ENCODE results near the gene TRIM33. TPM values are rescaled to one million over a fixed set of nuclear protein-coding genes. Genes with fewer than 3 reads are reported as not detected.
A peak's percentile ranks its signal among the peaks of the same experiment; 100 is the strongest.

Gene TRIM33
- total RNA-seq, 8 experiments from 2014 or later: 20.2 to 63.0 (median 51.4) TPM

- in situ Hi-C loops (cut with MboI; ENCODE audit: low pct_unique_long_range_greater_than_20kb in 2 of 9, low sequenced_read_pairs in 9 of 9, unreplicated experiment in 9 of 9): loop anchor here in 1 of 9 experiments (25.0 kb wide), 1 partner anchor 212 kb away; no protein-coding TSS in a partner anchor
Measured at GRCh38 chr1:114349891-114350605, 161.0 kb downstream of the TRIM33 start.

DNA sequence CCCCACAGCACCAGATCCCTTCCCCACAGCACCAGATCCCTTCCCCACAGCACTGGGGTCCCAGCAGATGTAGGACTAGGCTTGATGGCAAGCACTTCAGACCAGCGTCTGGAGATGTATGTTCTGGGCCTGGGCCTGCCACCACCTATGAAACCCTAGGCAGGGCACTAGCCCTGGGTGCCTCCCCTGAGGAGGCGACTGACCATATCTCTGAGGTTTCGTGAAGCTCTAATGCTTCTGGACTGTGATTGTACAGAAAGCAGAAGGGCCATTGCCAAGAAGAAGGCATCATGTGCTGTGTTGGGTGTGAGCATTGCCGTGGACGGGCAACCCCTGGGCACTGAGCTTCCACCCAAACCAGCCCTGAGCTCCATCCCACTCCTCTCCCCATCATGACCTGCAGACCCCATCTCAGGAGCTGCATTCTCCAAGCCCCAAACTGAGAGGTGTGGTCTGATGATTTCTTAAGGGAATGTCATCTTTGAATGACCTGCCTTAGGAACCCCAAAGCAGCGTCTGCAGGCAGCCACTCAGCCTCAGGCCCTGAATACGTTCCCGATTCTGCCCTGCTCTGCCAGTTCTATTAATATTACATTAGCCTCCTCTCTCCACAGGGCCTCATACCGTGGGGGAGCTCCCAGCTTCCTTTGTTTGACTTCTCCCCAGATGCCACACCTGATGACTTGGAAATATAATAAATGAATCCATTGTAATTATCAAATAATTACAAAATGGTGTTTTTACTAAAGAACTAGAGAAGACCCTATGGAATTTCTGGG lies 163.4 kb downstream of the TRIM33 start:
- Histone ChIP-seq H3K4me1 (replicated peaks in 1 of 2) (peaks cover 0 to 5% of the 10 kb centered on the region in 2 donors), H3K27ac (no peak overlapping the region), H3K4me3 (no peak overlapping the region)
- ATAC-seq (replicated peaks in 6 of 8): no peak
- 0 to 100% (median 94%) methylated on average over 1 to 5 of the region's 9 CpGs; no CpG with 5 or more reads in 2 of the 10 experiments for WGBS, 10 experiments
- in situ Hi-C loops (cut with MboI; ENCODE audit: low pct_unique_long_range_greater_than_20kb in 2 of 9, low sequenced_read_pairs in 9 of 9, unreplicated experiment in 9 of 9): loop anchor here in 1 of 9 experiments (25.0 kb wide), 1 partner anchor 215 kb away; no protein-coding TSS in a partner anchor

More at GRCh38 chr1:114349891-114350605, 161.0 kb downstream of the TRIM33 start:
- no peak for ATAC-seq (replicated peaks in 6 of 8)
- H3K4me3 ChIP-seq: no peak overlapping the region
- H3K4me1 ChIP-seq (replicated peaks in 1 of 2): peaks cover 7 to 10% of the 10 kb centered on the region in 2 donors
- WGBS, 10 experiments: 20 to 88% (median 80%) methylated on average over 1 to 14 of the region's 14 CpGs; no CpG with 5 or more reads in 1 of the 10 experiments
- no peak overlapping the region for H3K27ac ChIP-seq

- peak; percentile 94 to 100 (median 100) for ATAC-seq (replicated peaks in 6 of 8)
- in situ Hi-C loops (cut with MboI; ENCODE audit: low pct_unique_long_range_greater_than_20kb in 2 of 9, low sequenced_read_pairs in 9 of 9, unreplicated experiment in 9 of 9): loop anchor here in 1 of 9 experiments (25.0 kb wide), 1 partner anchor 216 kb away; no protein-coding TSS in a partner anchor
- Histone ChIP-seq H3K27ac (no peak overlapping the region), H3K4me1 (replicated peaks in 1 of 2) (peaks cover 0 to 5% of the 10 kb centered on the region in 2 donors), H3K4me3 (peak overlapping the region; percentile 11 to 32 (median 20))
- WGBS, 10 experiments: 0 to 40% (median 7%) methylated on average over 1 to 15 of the region's 33 CpGs; no CpG with 5 or more reads in 2 of the 10 experiments
Measured at GRCh38 chr1:114346480-114347029, 164.4 kb downstream of the TRIM33 start.

GRCh38 chr1:114345930-114346479 lies 165.0 kb downstream of the TRIM33 start:
- in situ Hi-C loops (cut with MboI; ENCODE audit: low pct_unique_long_range_greater_than_20kb in 2 of 9, low sequenced_read_pairs in 9 of 9, unreplicated experiment in 9 of 9): loop anchor here in 1 of 9 experiments (25.0 kb wide), 1 partner anchor 216 kb away; no protein-coding TSS in a partner anchor
- Histone ChIP-seq H3K4me1 (replicated peaks in 1 of 2) (peaks cover 0 to 5% of the 10 kb centered on the region in 2 donors), H3K27ac (no peak overlapping the region), H3K4me3 (peak overlapping the region; percentile 11 to 32 (median 20))
- WGBS, 10 experiments: 37 to 92% (median 51%) methylated on average over 1 to 10 of the region's 24 CpGs; no CpG with 5 or more reads in 6 of the 10 experiments
- ATAC-seq (replicated peaks in 6 of 8): peak; percentile 62 to 85 (median 74)

DNA sequence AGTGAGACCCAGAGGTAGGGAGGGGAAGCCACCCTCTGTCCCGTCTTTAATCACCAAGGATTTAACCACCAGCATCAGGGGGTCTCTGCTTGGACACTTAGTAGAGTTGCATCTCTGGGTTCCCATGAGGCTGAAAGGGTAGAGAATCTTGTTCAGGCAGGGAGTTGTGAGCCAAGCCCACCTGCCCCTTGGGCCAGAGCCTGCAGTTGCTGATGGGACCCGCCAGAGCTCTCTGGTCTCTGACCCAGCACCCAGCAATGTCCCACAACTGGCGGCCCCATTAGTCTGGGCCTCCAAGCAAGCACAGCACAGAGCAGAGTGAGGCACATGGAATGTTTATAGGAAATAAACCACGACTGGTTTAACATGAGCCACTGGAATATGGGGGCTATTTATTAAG lies 166.3 kb downstream of the TRIM33 start:
- in situ Hi-C loops (cut with MboI; ENCODE audit: low pct_unique_long_range_greater_than_20kb in 2 of 9, low sequenced_read_pairs in 9 of 9, unreplicated experiment in 9 of 9): loop anchor here in 1 of 9 experiments (25.0 kb wide), 1 partner anchor 218 kb away; no protein-coding TSS in a partner anchor
- H3K4me1 ChIP-seq (replicated peaks in 1 of 2): peaks cover 0 to 5% of the 10 kb centered on the region in 2 donors
- 0 to 94% (median 84%) methylated on average over 1 to 4 of the region's 4 CpGs; no CpG with 5 or more reads in 4 of the 10 experiments for WGBS, 10 experiments
- no peak overlapping the region for H3K27ac ChIP-seq
- no peak overlapping the region for H3K4me3 ChIP-seq
- ATAC-seq (replicated peaks in 6 of 8): peak in 1 of 8 experiments; percentile 57

Other genes starting within 250 kb of the TRIM33 start
- 100 to 1,000 TPM in 3 of 8 experiments, 10 to 100 TPM in 5; 53.9 to 132 (median 93.0) TPM for gene BCAS2, start 70.4 kb upstream of the TRIM33 start, total RNA-seq
- gene DENND2C, start 158.8 kb upstream of the TRIM33 start, total RNA-seq: 1 to 10 TPM in 3 of 8 experiments, under 1 TPM in 5; 0.43 to 2.6 (median 0.90) TPM
- under 1 TPM in 2 of 8 experiments, not detected in 6; 0.08 to 0.28 TPM for gene AMPD1, start 184.3 kb upstream of the TRIM33 start, total RNA-seq
- gene NRAS, start 205.6 kb upstream of the TRIM33 start, total RNA-seq: 10 to 100 TPM; 15.8 to 87.0 (median 50.8) TPM
- 100 to 1,000 TPM; 343 to 800 (median 541) TPM for gene CSDE1, start 246.8 kb upstream of the TRIM33 start, total RNA-seq